ENCODE results near the gene KIAA0586.
"Not testable (repeated sequence)": the region's sequence is repeated elsewhere in the genome, so short reads cannot be mapped to it uniquely, and the experiment has no call there.

Gene KIAA0586

GRCh38 chr14:58553959-58554358, 126.4 kb downstream of the KIAA0586 start:
- no peak for DNase-seq

GRCh38 chr14:58555647-58556046, 128.1 kb downstream of the KIAA0586 start:
- no peak for DNase-seq

- DNase-seq: no peak
These were observed 129.7 kb downstream of the KIAA0586 start for GRCh38 chr14:58557242-58557641.

GRCh38 chr14:58560208-58560607, 132.7 kb downstream of the KIAA0586 start:
- DNase-seq: no peak

- no peak for DNase-seq
These were observed 134.6 kb downstream of the KIAA0586 start for GRCh38 chr14:58562141-58562540.

GRCh38 chr14:58563978-58564377, 136.5 kb downstream of the KIAA0586 start:
- DNase-seq: no peak

GRCh38 chr14:58565832-58566231, 138.3 kb downstream of the KIAA0586 start:
- DNase-seq: no peak

- DNase-seq: no peak
These were observed 139.5 kb downstream of the KIAA0586 start for GRCh38 chr14:58566979-58567378.

- no peak for DNase-seq
These were observed 140.8 kb downstream of the KIAA0586 start for GRCh38 chr14:58568322-58568721.

- DNase-seq: no peak
These were observed 143.7 kb downstream of the KIAA0586 start for GRCh38 chr14:58571256-58571655.

- DNase-seq: peak; percentile 59 to 66
These were observed 144.4 kb downstream of the KIAA0586 start for GRCh38 chr14:58571769-58572472.

- DNase-seq: no peak
These were observed 144.9 kb downstream of the KIAA0586 start for GRCh38 chr14:58572473-58572853.

- no peak for DNase-seq
These were observed 145.3 kb downstream of the KIAA0586 start for GRCh38 chr14:58572863-58573262.

GRCh38 chr14:58574623-58575022, 147.1 kb downstream of the KIAA0586 start:
- no peak for DNase-seq

- no peak for DNase-seq
These were observed 148.4 kb downstream of the KIAA0586 start for GRCh38 chr14:58575956-58576355.

GRCh38 chr14:58580035-58580434, 152.5 kb downstream of the KIAA0586 start:
- DNase-seq: not testable (repeated sequence)

GRCh38 chr14:58581389-58581788, 153.9 kb downstream of the KIAA0586 start:
- DNase-seq: not testable (repeated sequence)

GRCh38 chr14:58584383-58584782, 156.9 kb downstream of the KIAA0586 start:
- DNase-seq: no peak

GRCh38 chr14:58587271-58587670, 159.8 kb downstream of the KIAA0586 start:
- no peak for DNase-seq

- DNase-seq: not testable (repeated sequence)
These were observed 160.8 kb downstream of the KIAA0586 start for GRCh38 chr14:58588321-58588720.

GRCh38 chr14:58593977-58594376, 166.5 kb downstream of the KIAA0586 start:
- DNase-seq: no peak

- DNase-seq: no peak
These were observed 169.5 kb downstream of the KIAA0586 start for GRCh38 chr14:58597041-58597440.

GRCh38 chr14:58598028-58598803, 170.7 kb downstream of the KIAA0586 start:
- DNase-seq: no peak

- DNase-seq: no peak
These were observed 171.4 kb downstream of the KIAA0586 start for GRCh38 chr14:58598804-58599525.
